SU-DHL-6 (cell line): ENCODE results near the gene PHLDA2.

Source experiments
- H2AFZ ChIP-seq: fragments of 200-600 bp; sonication (generic); 2 replicates; pipeline ENCODE4 v1.6.1; 2014; ENCODE audit warnings: low read depth, mild to moderate bottlenecking, moderate library complexity, mixed read lengths, antibody characterized with exemption, low read length; ENCODE audit not compliant: severe bottlenecking
- H3F3A ChIP-seq: fragments of 200-600 bp; shearing (Covaris generic); 2 replicates; pipeline ENCODE4 v1.6.0; 2016; ENCODE audit warnings: antibody characterized with exemption, mild to moderate bottlenecking; ENCODE audit not compliant: insufficient read depth
- H3K27ac ChIP-seq: fragments of 200-600 bp; sonication (generic); 2 replicates; pipeline ENCODE4 v1.5.1; 2016; ENCODE audit warnings: low read depth, mild to moderate bottlenecking, low read length, moderate library complexity, mixed read lengths
- H3K27me3 ChIP-seq: fragments of 200-600 bp; sonication (generic), shearing (Covaris generic); 2 replicates; pipeline ENCODE4 v1.6.0; 2014; ENCODE audit warnings: mild to moderate bottlenecking, low read length
- H3K36me3 ChIP-seq: fragments of 200-600 bp; sonication (generic); 2 replicates; pipeline ENCODE4 v1.6.1; 2014; ENCODE audit warnings: mild to moderate bottlenecking, low read length, mixed read lengths
- H3K4me2 ChIP-seq: fragments of 300-600, 200-600 bp; shearing (Covaris generic), sonication (generic); 2 replicates; pipeline ENCODE4 v1.6.0; 2014; ENCODE audit warnings: low read length, low read depth, mild to moderate bottlenecking; ENCODE audit not compliant: poor library complexity, severe bottlenecking
- H3K4me3 ChIP-seq: fragments of 200-600 bp; sonication (generic); 2 replicates; pipeline ENCODE4 v1.5.1; 2014; ENCODE audit warnings: antibody characterized with exemption, low read length, mild to moderate bottlenecking, mixed read lengths; ENCODE audit not compliant: insufficient read depth, poor library complexity, severe bottlenecking
- H3K79me2 ChIP-seq: fragments of 200-600 bp; sonication (generic); 2 replicates; pipeline ENCODE4 v1.6.1; 2014; ENCODE audit warnings: mild to moderate bottlenecking, low read length, moderate library complexity; ENCODE audit not compliant: insufficient read depth
- H3K9ac ChIP-seq: fragments of 200-600 bp; sonication (generic); 2 replicates; pipeline ENCODE4 v1.7.0; 2014; ENCODE audit warnings: mild to moderate bottlenecking, low read length
- H3K9me2 ChIP-seq: fragments of 200-600 bp; sonication (generic); replicated peaks from 2 replicates; pipeline ENCODE4 v1.6.1; 2014; ENCODE audit warnings: low read length; ENCODE audit not compliant: insufficient read depth
- H3K9me3 ChIP-seq: fragments of 200-600 bp; sonication (generic); 2 replicates; pipeline ENCODE4 v1.6.1; 2014; ENCODE audit warnings: low read length, mixed read lengths; ENCODE audit not compliant: insufficient read depth
- H4K20me1 ChIP-seq: fragments of 200-600 bp; sonication (generic); 2 replicates; pipeline ENCODE4 v1.6.1; 2014; ENCODE audit warnings: low read depth, mild to moderate bottlenecking, antibody characterized with exemption, low read length, moderate library complexity, mixed read lengths
- EZH2phosphoT487 ChIP-seq: fragments of 200-600 bp; sonication (generic), shearing (Covaris generic); conservative IDR thresholded peaks from 2 replicates; pipeline ENCODE4 v1.6.1; 2018; ENCODE audit warnings: mild to moderate bottlenecking, antibody characterized with exemption, low read length, moderate library complexity, mixed read lengths
- TF ChIP-seq, protein P1 (sequence below): fragments of 200-600 bp; sonication (generic); IDR thresholded peaks from one replicate; pipeline ENCODE4 v1.5.1; 2017; ENCODE audit warnings: antibody characterized with exemption, mild to moderate bottlenecking, low read length, moderate library complexity; ENCODE audit not compliant: insufficient read depth, poor library complexity, severe bottlenecking

The PHLDA2 gene

DNA sequence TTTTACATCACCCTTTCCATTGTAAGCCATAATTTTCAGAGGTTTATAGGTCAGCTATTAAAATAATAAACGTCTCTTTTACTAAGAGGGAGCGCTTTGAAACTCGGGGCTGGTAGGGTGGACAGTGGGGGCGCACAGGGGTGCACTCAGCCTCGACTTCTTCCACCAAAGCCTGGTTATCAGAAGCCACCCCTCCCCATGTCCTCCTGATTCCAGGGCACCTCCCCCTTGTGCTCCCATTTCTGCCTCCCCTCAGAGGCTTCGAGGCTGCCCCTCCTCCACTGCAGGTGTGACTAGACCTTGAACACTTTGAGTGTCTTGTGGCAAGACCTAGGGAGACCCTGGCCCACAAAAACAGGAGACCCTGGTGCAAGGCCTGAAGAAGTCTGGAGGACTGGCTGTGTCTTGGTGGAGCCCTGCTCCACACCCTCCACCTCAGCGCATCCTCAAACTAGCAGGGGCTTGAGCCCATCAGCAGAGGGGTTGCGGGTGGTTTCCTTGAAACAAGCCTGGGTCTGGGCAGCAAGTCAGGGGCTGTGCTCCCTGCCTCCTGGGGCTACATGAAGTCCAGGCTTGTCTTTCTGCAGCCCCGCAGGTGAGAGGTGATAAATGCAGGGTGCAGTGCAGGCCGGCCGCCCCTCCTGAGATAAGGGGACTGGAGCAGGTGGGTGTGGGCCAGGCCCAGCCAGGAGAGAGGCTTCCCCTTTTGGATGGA, 46.7 kb downstream of the PHLDA2 start:
- no peak overlapping the region for H3K9ac ChIP-seq
- H3K36me3 ChIP-seq = no peaks in the 10 kb centered on the region
- H3K79me2 ChIP-seq = no peaks in the 10 kb centered on the region
- H3K9me2 ChIP-seq = no peaks in the 10 kb centered on the region
- no peak overlapping the region for H3K27ac ChIP-seq
- no peak overlapping the region for H3K4me3 ChIP-seq
- H2AFZ ChIP-seq = no peak overlapping the region
- H3K27me3 ChIP-seq = no peaks in the 10 kb centered on the region
- no peak overlapping the region for H3K4me2 ChIP-seq
- no peaks in the 10 kb centered on the region for H4K20me1 ChIP-seq
- TF ChIP-seq EZH2phosphoT487 = no peak
- TF ChIP-seq, protein P1, sequence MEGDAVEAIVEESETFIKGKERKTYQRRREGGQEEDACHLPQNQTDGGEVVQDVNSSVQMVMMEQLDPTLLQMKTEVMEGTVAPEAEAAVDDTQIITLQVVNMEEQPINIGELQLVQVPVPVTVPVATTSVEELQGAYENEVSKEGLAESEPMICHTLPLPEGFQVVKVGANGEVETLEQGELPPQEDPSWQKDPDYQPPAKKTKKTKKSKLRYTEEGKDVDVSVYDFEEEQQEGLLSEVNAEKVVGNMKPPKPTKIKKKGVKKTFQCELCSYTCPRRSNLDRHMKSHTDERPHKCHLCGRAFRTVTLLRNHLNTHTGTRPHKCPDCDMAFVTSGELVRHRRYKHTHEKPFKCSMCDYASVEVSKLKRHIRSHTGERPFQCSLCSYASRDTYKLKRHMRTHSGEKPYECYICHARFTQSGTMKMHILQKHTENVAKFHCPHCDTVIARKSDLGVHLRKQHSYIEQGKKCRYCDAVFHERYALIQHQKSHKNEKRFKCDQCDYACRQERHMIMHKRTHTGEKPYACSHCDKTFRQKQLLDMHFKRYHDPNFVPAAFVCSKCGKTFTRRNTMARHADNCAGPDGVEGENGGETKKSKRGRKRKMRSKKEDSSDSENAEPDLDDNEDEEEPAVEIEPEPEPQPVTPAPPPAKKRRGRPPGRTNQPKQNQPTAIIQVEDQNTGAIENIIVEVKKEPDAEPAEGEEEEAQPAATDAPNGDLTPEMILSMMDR = no peak
- no peaks in the 10 kb centered on the region for H3K9me3 ChIP-seq
- H3F3A ChIP-seq = no peaks in the 10 kb centered on the region

DNA sequence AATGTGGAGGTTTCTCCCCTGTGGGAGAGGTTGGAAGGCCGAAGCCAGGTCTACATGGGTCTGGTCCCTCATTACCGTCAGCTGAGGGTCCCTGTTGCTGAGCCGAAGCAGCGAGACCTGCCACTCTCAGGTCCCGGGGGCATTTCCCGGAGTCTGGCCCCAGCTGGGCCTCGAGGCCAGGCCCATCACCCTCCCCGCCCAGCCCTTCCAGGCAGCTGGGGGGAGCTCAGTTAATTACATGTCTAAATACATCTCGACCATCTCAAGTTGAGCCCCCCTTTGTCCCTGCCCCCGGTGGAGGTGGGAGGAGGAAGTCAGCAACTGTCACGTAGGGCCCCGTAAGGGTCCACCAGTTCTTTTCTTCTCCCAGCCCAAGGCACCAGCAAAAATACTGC, 47.2 kb downstream of the PHLDA2 start:
- no peak for TF ChIP-seq EZH2phosphoT487
- TF ChIP-seq, protein P1 = no peak
- H3K36me3 ChIP-seq = no peaks in the 10 kb centered on the region
- no peak overlapping the region for H3K4me3 ChIP-seq
- H3K9me2 ChIP-seq = no peaks in the 10 kb centered on the region
- no peaks in the 10 kb centered on the region for H3K27me3 ChIP-seq
- H4K20me1 ChIP-seq = no peaks in the 10 kb centered on the region
- no peak overlapping the region for H3K4me2 ChIP-seq
- H3K79me2 ChIP-seq = no peaks in the 10 kb centered on the region
- no peak overlapping the region for H3K27ac ChIP-seq
- H3F3A ChIP-seq = no peaks in the 10 kb centered on the region
- no peaks in the 10 kb centered on the region for H3K9me3 ChIP-seq
- no peak overlapping the region for H3K9ac ChIP-seq
- H2AFZ ChIP-seq = no peak overlapping the region

DNA sequence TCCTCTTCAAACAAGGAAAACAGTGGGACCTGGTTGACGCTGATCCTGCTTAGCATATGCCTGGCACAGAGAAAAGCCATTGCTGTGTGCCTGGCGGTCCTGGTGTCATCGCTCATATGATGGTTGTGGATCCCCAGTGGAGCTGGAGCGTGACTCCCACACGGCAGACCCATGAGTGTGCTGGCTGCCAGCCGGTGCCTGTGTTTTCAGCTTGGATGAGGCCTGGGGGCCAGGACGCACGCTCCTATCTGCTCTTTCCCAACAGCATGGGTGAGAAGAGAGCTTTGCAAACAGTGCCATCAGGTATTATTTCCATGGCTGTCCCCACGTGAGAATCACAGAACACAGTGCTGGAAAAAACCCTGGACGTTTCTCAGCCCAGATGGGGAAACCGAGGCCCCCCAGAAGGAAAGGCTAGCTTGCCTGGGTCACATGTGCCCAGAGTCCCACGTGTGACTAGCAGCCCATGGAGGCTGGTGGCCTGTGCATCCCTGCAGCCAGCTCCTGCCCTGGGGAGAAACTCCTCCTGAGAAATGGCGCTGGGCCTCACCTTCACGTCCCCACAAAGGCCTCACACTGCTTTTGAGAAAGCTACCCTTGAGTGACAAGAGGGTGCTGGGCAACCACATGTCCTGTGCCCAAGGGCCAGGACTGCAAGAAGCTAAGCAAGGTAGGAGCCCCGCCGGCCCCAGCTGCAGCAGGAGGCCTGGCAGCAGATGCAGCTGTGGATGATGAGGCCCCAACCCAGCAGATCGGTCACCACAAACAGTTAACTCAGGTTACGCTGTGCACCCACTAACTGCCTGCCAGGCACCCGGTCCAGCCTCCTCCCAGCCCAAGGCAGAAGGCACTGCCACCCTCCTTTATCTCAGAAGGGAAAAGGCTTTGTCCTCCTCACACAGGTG, 47.9 kb downstream of the PHLDA2 start:
- no peak for TF ChIP-seq EZH2phosphoT487
- TF ChIP-seq, protein P1 = no peak
- Histone ChIP-seq H2AFZ (no peak overlapping the region), H3K4me2 (no peak overlapping the region), H3K79me2 (no peaks in the 10 kb centered on the region), H3F3A (no peaks in the 10 kb centered on the region), H3K27me3 (no peaks in the 10 kb centered on the region), H4K20me1 (no peaks in the 10 kb centered on the region), H3K36me3 (no peaks in the 10 kb centered on the region), H3K9ac (no peak overlapping the region), H3K9me3 (no peaks in the 10 kb centered on the region), H3K27ac (no peak overlapping the region), H3K4me3 (no peak overlapping the region), H3K9me2 (no peaks in the 10 kb centered on the region)
